Measurements from ENCODE around the gene NKAIN2. TPM values are rescaled to one million over a fixed set of nuclear protein-coding genes. Genes with fewer than 3 reads are reported as not detected.
"Not testable (repeated sequence)": the region's sequence is repeated elsewhere in the genome, so short reads cannot be mapped to it uniquely, and the experiment has no call there.

Gene NKAIN2
- total RNA-seq, 4 donors from 2014 or later, result 0.11 to 1.0 (median 0.94) TPM; not detected in 1

DNA sequence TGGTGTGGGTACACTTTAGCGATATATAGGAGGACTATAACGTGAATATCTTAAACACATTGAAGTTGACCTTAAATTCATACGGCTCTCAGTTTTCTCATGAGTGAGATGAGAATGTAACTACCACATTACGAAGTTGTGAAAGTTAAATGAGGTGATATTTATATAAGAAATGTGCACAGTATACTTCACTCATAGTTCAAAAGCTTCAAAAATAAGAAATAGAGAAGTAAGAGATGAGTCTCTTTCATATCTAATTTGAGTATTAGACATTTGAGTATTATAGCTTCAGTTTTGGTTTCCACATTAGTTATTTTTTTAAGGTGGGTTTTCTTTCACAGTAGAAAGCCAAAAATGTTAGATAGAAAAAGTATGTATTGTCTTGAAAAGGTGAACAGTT is 183.3 kb downstream of the NKAIN2 start:
- Histone ChIP-seq H3K4me1 (no peaks in the 10 kb centered on the region), H3K4me3 (replicated peaks in 1 of 3) (no peak overlapping the region), H3K9me3 (no peaks in the 10 kb centered on the region), H3K36me3 (no peaks in the 10 kb centered on the region), H3K27ac (no peak overlapping the region), H3K27me3 (no peaks in the 10 kb centered on the region)
- intact Hi-C loops (cut with DNase I), result no loop called here
- no peak for TF ChIP-seq POLR2A (IDR thresholded peaks at IDR 0.05)
- no peak for TF ChIP-seq CTCF (IDR thresholded peaks at IDR 0.05)
- WGBS, 2 donors, result 95 to 96% methylated on average over 4 of the region's 4 CpGs
- DNase-seq, result no peak

DNA sequence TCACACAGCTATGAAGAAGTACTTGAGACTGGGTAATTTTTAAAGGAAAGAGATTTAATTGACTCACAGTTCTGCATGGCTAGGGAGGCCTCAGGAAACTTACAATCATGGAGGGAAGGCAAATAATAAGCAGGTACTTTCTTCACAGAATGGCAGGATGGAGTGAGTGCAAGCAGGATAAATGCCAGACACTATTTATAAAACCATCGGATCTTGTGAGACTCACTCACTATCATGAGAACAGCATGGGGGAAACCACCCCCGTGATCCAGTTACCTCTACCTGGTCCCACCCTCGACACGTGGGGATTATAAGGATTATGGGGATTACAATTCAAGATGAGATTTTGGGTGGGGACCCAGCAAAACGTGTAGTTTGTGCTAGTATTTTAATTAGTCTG is 186.3 kb downstream of the NKAIN2 start:
- not testable (repeated sequence) for H3K4me3 ChIP-seq (replicated peaks in 1 of 3)

GRCh38 chr6:123990376-123990775 is 186.7 kb downstream of the NKAIN2 start:
- no peaks in the 10 kb centered on the region for H3K36me3 ChIP-seq
- no peak overlapping the region for H3K4me3 ChIP-seq (replicated peaks in 1 of 3)
- no peak for DNase-seq
- no peaks in the 10 kb centered on the region for H3K27me3 ChIP-seq
- WGBS, 2 donors, result 76 to 87% methylated on average over 2 of the region's 2 CpGs
- H3K4me1 ChIP-seq, result no peaks in the 10 kb centered on the region
- TF ChIP-seq CTCF (IDR thresholded peaks at IDR 0.05) (no peak), POLR2A (IDR thresholded peaks at IDR 0.05) (no peak)
- H3K9me3 ChIP-seq, result no peaks in the 10 kb centered on the region
- no peak overlapping the region for H3K27ac ChIP-seq
- intact Hi-C loops (cut with DNase I), result no loop called here

More for the DNA sequence above, 186.3 kb downstream of the NKAIN2 start:
- DNase-seq; intact Hi-C loops (cut with DNase I); H3K9me3 ChIP-seq; H3K27ac ChIP-seq; H3K27me3 ChIP-seq; H3K4me1 ChIP-seq; H3K36me3 ChIP-seq: not testable (repeated sequence)
- WGBS, 2 donors, result 60 to 62% methylated on average over 5 of the region's 5 CpGs

GRCh38 chr6:123994168-123994567 is 190.5 kb downstream of the NKAIN2 start:
- no peaks in the 10 kb centered on the region for H3K36me3 ChIP-seq
- H3K4me1 ChIP-seq, result no peaks in the 10 kb centered on the region
- intact Hi-C loops (cut with DNase I), result no loop called here
- DNase-seq, result no peak
- H3K27me3 ChIP-seq, result no peaks in the 10 kb centered on the region
- H3K27ac ChIP-seq, result no peak overlapping the region
- no peaks in the 10 kb centered on the region for H3K9me3 ChIP-seq
- H3K4me3 ChIP-seq (replicated peaks in 1 of 3), result no peak overlapping the region
- TF ChIP-seq CTCF (IDR thresholded peaks at IDR 0.05), result no peak
- no peak for TF ChIP-seq POLR2A (IDR thresholded peaks at IDR 0.05)
- 74 to 79% methylated on average over 3 of the region's 3 CpGs for WGBS, 2 donors

DNA sequence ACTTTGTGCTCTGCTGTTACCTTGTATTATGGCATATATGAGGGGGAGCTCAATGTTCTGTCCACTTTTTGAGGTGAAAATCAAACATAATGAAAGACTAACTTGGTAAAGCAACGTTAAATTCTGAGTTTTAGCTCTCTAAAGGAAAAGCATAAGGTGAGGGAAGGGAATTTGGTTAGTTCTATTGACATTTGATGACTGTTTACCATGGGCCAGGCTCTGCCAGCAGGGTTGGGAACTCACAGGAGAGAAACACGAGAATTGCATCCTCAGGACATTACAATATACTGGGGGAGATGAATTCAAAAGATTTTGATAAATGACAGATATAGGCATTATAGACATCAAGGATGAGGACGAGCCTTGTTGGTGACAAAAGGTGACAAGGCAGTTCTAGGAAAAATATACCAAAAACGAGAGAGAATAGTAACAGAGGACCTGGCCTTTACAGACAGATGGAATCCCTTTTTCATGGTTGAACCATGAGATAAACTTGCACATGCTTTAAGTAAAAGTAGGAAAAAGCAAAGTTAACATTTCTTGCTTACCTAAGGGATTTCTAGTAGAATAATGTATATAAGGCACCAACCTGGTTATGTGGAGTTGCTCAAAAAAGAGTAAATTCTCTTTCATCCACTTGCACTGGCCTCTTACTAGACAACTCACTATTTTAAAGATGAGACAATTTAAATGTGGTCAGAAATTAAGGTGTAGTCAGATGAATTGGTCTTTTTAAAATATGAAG is 191.4 kb downstream of the NKAIN2 start:
- no peak overlapping the region for H3K4me3 ChIP-seq (replicated peaks in 1 of 3)
- no peak overlapping the region for H3K27ac ChIP-seq
- 72 to 79% methylated on average over 4 of the region's 4 CpGs for WGBS, 2 donors
- DNase-seq, result no peak
- no peaks in the 10 kb centered on the region for H3K36me3 ChIP-seq
- TF ChIP-seq CTCF (IDR thresholded peaks at IDR 0.05) (no peak), POLR2A (IDR thresholded peaks at IDR 0.05) (no peak)
- intact Hi-C loops (cut with DNase I), result no loop called here
- no peaks in the 10 kb centered on the region for H3K4me1 ChIP-seq
- H3K9me3 ChIP-seq, result no peaks in the 10 kb centered on the region
- H3K27me3 ChIP-seq, result no peaks in the 10 kb centered on the region

Data from thyroid gland (tissue), 4 donors.